Measurements from ENCODE around the gene ERC2.

The ERC2 gene

GRCh38 chr3:55683666-55684270 is 784.5 kb downstream of the ERC2 start:
- no CpG with 5 or more reads among the region's 12 CpGs for WGBS, 2 experiments (ENCODE audit: insufficient coverage in 2 of 2)
- Histone ChIP-seq H3K36me3 (ENCODE audit: control insufficient read depth, insufficient read depth, low read length) (no peaks in the 10 kb centered on the region), H3K4me1 (ENCODE audit: control insufficient read depth, insufficient read depth, low read length, poor library complexity, severe bottlenecking) (peaks cover 23% of the 10 kb centered on the region), H3K4me3 (ENCODE audit: extremely low read depth, insufficient read depth, low read length, poor library complexity, severe bottlenecking) (no peak overlapping the region), H3K27ac (ENCODE audit: low read depth, low read length, severe bottlenecking) (no peak overlapping the region), H3K9me3 (ENCODE audit: control insufficient read depth, low read length) (no peaks in the 10 kb centered on the region)

GRCh38 chr3:55682461-55682860 is 785.8 kb downstream of the ERC2 start:
- WGBS, 2 experiments (ENCODE audit: insufficient coverage in 2 of 2) = 84 to 90% methylated on average over 3 of the region's 3 CpGs

GRCh38 chr3:55678546-55679216 is 789.6 kb downstream of the ERC2 start:
- Histone ChIP-seq H3K27ac (ENCODE audit: low read depth, low read length, severe bottlenecking) (no peak overlapping the region), H3K9me3 (ENCODE audit: control insufficient read depth, low read length) (no peaks in the 10 kb centered on the region), H3K4me1 (ENCODE audit: control insufficient read depth, insufficient read depth, low read length, poor library complexity, severe bottlenecking) (no peaks in the 10 kb centered on the region), H3K36me3 (ENCODE audit: control insufficient read depth, insufficient read depth, low read length) (no peaks in the 10 kb centered on the region), H3K4me3 (ENCODE audit: extremely low read depth, insufficient read depth, low read length, poor library complexity, severe bottlenecking) (no peak overlapping the region)
- WGBS, 2 experiments (ENCODE audit: insufficient coverage in 2 of 2) = 88 to 90% methylated on average over 4 to 5 of the region's 5 CpGs

More at GRCh38 chr3:55682461-55682860, 785.8 kb downstream of the ERC2 start:
- Histone ChIP-seq H3K36me3 (ENCODE audit: control insufficient read depth, insufficient read depth, low read length) (no peaks in the 10 kb centered on the region), H3K9me3 (ENCODE audit: control insufficient read depth, low read length) (no peaks in the 10 kb centered on the region), H3K27ac (ENCODE audit: low read depth, low read length, severe bottlenecking) (no peak overlapping the region), H3K4me3 (ENCODE audit: extremely low read depth, insufficient read depth, low read length, poor library complexity, severe bottlenecking) (no peak overlapping the region), H3K4me1 (ENCODE audit: control insufficient read depth, insufficient read depth, low read length, poor library complexity, severe bottlenecking) (peaks cover 18% of the 10 kb centered on the region)

DNA sequence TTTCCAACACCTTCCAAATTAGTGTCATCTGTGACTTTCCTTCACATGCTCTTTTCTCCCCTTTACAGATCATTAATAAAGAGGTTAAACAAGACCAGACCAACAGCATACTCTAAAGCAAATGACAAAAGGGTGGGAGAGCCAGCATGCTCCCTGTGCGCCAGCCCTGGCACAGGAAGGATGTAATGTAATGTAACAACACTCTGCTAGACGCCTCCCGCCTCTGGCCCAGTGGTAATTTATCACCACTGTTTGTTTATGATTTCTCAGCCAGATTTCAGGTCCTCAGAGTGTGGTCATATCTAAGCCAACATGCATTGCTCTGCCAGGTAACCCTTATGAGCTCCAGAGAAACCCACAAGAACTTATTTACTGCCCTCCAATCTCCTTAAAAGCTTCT is 791.6 kb downstream of the ERC2 start:
- WGBS, 2 experiments (ENCODE audit: insufficient coverage in 2 of 2) = 82 to 88% methylated on average over 3 of the region's 3 CpGs
- H3K27ac ChIP-seq (ENCODE audit: low read depth, low read length, severe bottlenecking) = no peak overlapping the region

GRCh38 chr3:55675478-55675877 is 792.8 kb downstream of the ERC2 start:
- Histone ChIP-seq H3K27ac (ENCODE audit: low read depth, low read length, severe bottlenecking) (no peak overlapping the region), H3K4me3 (ENCODE audit: extremely low read depth, insufficient read depth, low read length, poor library complexity, severe bottlenecking) (no peak overlapping the region), H3K36me3 (ENCODE audit: control insufficient read depth, insufficient read depth, low read length) (no peaks in the 10 kb centered on the region), H3K9me3 (ENCODE audit: control insufficient read depth, low read length) (no peaks in the 10 kb centered on the region), H3K4me1 (ENCODE audit: control insufficient read depth, insufficient read depth, low read length, poor library complexity, severe bottlenecking) (no peaks in the 10 kb centered on the region)
- WGBS, 2 experiments (ENCODE audit: insufficient coverage in 2 of 2) = 83 to 92% methylated on average over 2 of the region's 3 CpGs

More for the DNA sequence above, 791.6 kb downstream of the ERC2 start:
- Histone ChIP-seq H3K9me3 (ENCODE audit: control insufficient read depth, low read length) (no peaks in the 10 kb centered on the region), H3K4me1 (ENCODE audit: control insufficient read depth, insufficient read depth, low read length, poor library complexity, severe bottlenecking) (no peaks in the 10 kb centered on the region), H3K36me3 (ENCODE audit: control insufficient read depth, insufficient read depth, low read length) (no peaks in the 10 kb centered on the region), H3K4me3 (ENCODE audit: extremely low read depth, insufficient read depth, low read length, poor library complexity, severe bottlenecking) (no peak overlapping the region)

GRCh38 chr3:55673764-55674163 is 794.5 kb downstream of the ERC2 start:
- WGBS, 2 experiments (ENCODE audit: insufficient coverage in 2 of 2) = 75 to 83% methylated on average over 2 of the region's 6 CpGs
- no peak overlapping the region for H3K27ac ChIP-seq (ENCODE audit: low read depth, low read length, severe bottlenecking)
- H3K4me3 ChIP-seq (ENCODE audit: extremely low read depth, insufficient read depth, low read length, poor library complexity, severe bottlenecking) = no peak overlapping the region

GRCh38 chr3:55669133-55669532 is 799.1 kb downstream of the ERC2 start:
- peak overlapping the region; percentile 95 for H3K27ac ChIP-seq (ENCODE audit: low read depth, low read length, severe bottlenecking)
- H3K36me3 ChIP-seq (ENCODE audit: control insufficient read depth, insufficient read depth, low read length) = no peaks in the 10 kb centered on the region
- no peaks in the 10 kb centered on the region for H3K9me3 ChIP-seq (ENCODE audit: control insufficient read depth, low read length)
- 89 to 100% methylated on average over 1 to 2 of the region's 2 CpGs for WGBS, 2 experiments (ENCODE audit: insufficient coverage in 2 of 2)
- no peak overlapping the region for H3K4me3 ChIP-seq (ENCODE audit: extremely low read depth, insufficient read depth, low read length, poor library complexity, severe bottlenecking)
- H3K4me1 ChIP-seq (ENCODE audit: control insufficient read depth, insufficient read depth, low read length, poor library complexity, severe bottlenecking) = peaks cover 17% of the 10 kb centered on the region

More at GRCh38 chr3:55673764-55674163, 794.5 kb downstream of the ERC2 start:
- H3K9me3 ChIP-seq (ENCODE audit: control insufficient read depth, low read length) = no peaks in the 10 kb centered on the region
- H3K4me1 ChIP-seq (ENCODE audit: control insufficient read depth, insufficient read depth, low read length, poor library complexity, severe bottlenecking) = peaks cover 11% of the 10 kb centered on the region
- no peaks in the 10 kb centered on the region for H3K36me3 ChIP-seq (ENCODE audit: control insufficient read depth, insufficient read depth, low read length)

DNA sequence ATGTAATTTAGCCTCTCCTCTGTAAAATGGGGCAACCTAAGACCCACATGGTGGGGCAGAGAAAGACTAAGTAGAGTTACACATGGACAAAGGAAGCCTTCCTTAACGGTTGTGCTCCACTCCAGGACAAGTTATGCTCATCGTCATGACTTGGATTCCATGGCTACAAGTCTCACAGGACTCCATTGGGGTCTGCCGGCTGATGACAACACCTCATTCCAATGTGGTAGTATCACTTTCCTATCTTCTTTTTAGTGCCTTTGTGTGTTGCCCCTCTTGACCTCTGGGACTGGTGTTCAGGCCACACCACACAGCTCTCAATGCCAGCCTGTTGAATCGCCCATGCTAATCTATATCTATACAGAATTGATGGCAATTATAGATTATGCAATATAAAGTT is 799.9 kb downstream of the ERC2 start:
- Histone ChIP-seq H3K4me1 (ENCODE audit: control insufficient read depth, insufficient read depth, low read length, poor library complexity, severe bottlenecking) (peaks cover 19% of the 10 kb centered on the region), H3K27ac (ENCODE audit: low read depth, low read length, severe bottlenecking) (peak overlapping the region; percentile 95), H3K4me3 (ENCODE audit: extremely low read depth, insufficient read depth, low read length, poor library complexity, severe bottlenecking) (no peak overlapping the region), H3K36me3 (ENCODE audit: control insufficient read depth, insufficient read depth, low read length) (no peaks in the 10 kb centered on the region), H3K9me3 (ENCODE audit: control insufficient read depth, low read length) (no peaks in the 10 kb centered on the region)
- WGBS, 2 experiments (ENCODE audit: insufficient coverage in 2 of 2) = 67 to 69% methylated on average over 3 of the region's 4 CpGs

- Histone ChIP-seq H3K4me1 (ENCODE audit: control insufficient read depth, insufficient read depth, low read length, poor library complexity, severe bottlenecking) (peaks cover 17% of the 10 kb centered on the region), H3K36me3 (ENCODE audit: control insufficient read depth, insufficient read depth, low read length) (no peaks in the 10 kb centered on the region), H3K9me3 (ENCODE audit: control insufficient read depth, low read length) (no peaks in the 10 kb centered on the region), H3K27ac (ENCODE audit: low read depth, low read length, severe bottlenecking) (no peak overlapping the region), H3K4me3 (ENCODE audit: extremely low read depth, insufficient read depth, low read length, poor library complexity, severe bottlenecking) (no peak overlapping the region)
- 74 to 92% methylated on average over 2 to 8 of the region's 14 CpGs for WGBS, 2 experiments (ENCODE audit: insufficient coverage in 2 of 2)
Observed at GRCh38 chr3:55664387-55664786, 803.9 kb downstream of the ERC2 start.

DNA sequence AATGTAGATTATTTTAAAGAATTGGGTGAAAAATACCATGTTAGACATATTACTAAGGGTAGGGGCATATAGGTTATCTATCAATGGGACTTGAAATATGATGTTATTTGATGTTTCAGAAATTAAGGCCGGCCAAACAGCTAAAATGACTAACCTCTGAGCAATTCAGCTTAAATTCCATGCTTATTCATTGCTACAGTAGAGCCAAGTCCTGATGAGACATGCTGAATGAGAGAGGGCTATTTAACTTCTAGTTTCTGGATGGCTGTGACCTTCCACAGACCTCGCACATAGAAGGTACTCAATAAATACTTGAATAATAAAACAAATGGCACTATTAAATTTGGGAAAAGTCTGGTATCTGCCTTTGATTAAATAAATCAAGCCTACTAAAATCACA is 805.6 kb downstream of the ERC2 start:
- Histone ChIP-seq H3K27ac (ENCODE audit: low read depth, low read length, severe bottlenecking) (no peak overlapping the region), H3K9me3 (ENCODE audit: control insufficient read depth, low read length) (no peaks in the 10 kb centered on the region), H3K4me3 (ENCODE audit: extremely low read depth, insufficient read depth, low read length, poor library complexity, severe bottlenecking) (no peak overlapping the region), H3K4me1 (ENCODE audit: control insufficient read depth, insufficient read depth, low read length, poor library complexity, severe bottlenecking) (peaks cover 5% of the 10 kb centered on the region), H3K36me3 (ENCODE audit: control insufficient read depth, insufficient read depth, low read length) (no peaks in the 10 kb centered on the region)
- no CpG with 5 or more reads among the region's 2 CpGs for WGBS, 2 experiments (ENCODE audit: insufficient coverage in 2 of 2)

DNA sequence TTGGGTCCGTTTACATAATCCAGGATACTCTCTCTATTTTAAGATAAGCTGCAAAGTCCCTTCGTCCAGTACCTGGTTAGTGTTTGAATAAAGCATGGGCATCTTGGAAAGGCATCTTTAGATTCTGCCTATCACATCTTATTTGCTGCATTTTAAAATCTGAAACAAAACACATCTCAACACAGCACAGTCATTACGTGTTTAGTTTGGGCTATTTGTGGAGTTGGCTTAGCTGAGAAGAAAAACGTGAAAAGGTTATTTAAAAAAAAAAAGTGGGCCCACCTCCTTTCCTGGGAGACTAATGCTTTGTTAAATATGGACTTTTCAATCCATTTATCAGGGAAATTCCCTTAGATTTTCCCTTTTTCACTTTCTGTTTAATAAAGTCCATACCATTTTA is 806.7 kb downstream of the ERC2 start:
- H3K4me1 ChIP-seq (ENCODE audit: control insufficient read depth, insufficient read depth, low read length, poor library complexity, severe bottlenecking) = peaks cover 5% of the 10 kb centered on the region
- no peak overlapping the region for H3K4me3 ChIP-seq (ENCODE audit: extremely low read depth, insufficient read depth, low read length, poor library complexity, severe bottlenecking)
- no peaks in the 10 kb centered on the region for H3K9me3 ChIP-seq (ENCODE audit: control insufficient read depth, low read length)
- H3K36me3 ChIP-seq (ENCODE audit: control insufficient read depth, insufficient read depth, low read length) = no peaks in the 10 kb centered on the region
- WGBS, 2 experiments (ENCODE audit: insufficient coverage in 2 of 2) = 100% methylated on average over 1 of the region's 4 CpGs
- no peak overlapping the region for H3K27ac ChIP-seq (ENCODE audit: low read depth, low read length, severe bottlenecking)
